Central memory CD8-positive, alpha-beta T cell (primary cell): ENCODE data around the gene KCNQ1OT1.

Source experiments
- ATAC-seq: fragments of 150-1000 bp; cut with Tn5 transposase; replicated peaks from 2 replicates; pipeline ENCODE4 v1.10.0; 2022; ENCODE audit warnings: mild to moderate bottlenecking, moderate FRiP score, moderate number of reproducible peaks; ENCODE audit not compliant: poor library complexity, severe bottlenecking; ENCODE audit errors: extremely low read depth
- DNase-seq, 2 donors: peaks; one replicate each; pipeline ENCODE4 v3.0.0; 2021; ENCODE audit warnings: low spot score in 2 of 2
- H3K27ac Mint-ChIP-seq: one replicate; pipeline ENCODE4 v1.8.0; 2022; ENCODE audit warnings: low read depth, mild to moderate bottlenecking, moderate library complexity, mixed read lengths
- H3K27me3 Mint-ChIP-seq: one replicate; pipeline ENCODE4 v1.8.0; 2022; ENCODE audit warnings: mixed read lengths
- H3K36me3 Mint-ChIP-seq: one replicate; pipeline ENCODE4 v1.8.0; 2022; ENCODE audit warnings: mild to moderate bottlenecking, moderate library complexity, mixed read lengths; ENCODE audit not compliant: insufficient read depth
- H3K4me1 Mint-ChIP-seq: one replicate; pipeline ENCODE4 v1.8.0; 2022; ENCODE audit warnings: mixed read lengths
- H3K4me3 Mint-ChIP-seq: one replicate; pipeline ENCODE4 v1.8.0; 2022; ENCODE audit warnings: mild to moderate bottlenecking, moderate library complexity, mixed read lengths
- H3K9me3 Mint-ChIP-seq: one replicate; pipeline ENCODE4 v1.8.0; 2022; ENCODE audit warnings: mixed read lengths

KCNQ1OT1 gene

GRCh38 chr11:2657697-2658284 lies 42.0 kb downstream of the KCNQ1OT1 start:
- H3K27ac Mint-ChIP-seq = no peak overlapping the region
- ATAC-seq (no peak), DNase-seq (no peak)
- H3K27me3 Mint-ChIP-seq = peaks cover 22% of the 10 kb centered on the region
- no peaks in the 10 kb centered on the region for H3K9me3 Mint-ChIP-seq
- H3K36me3 Mint-ChIP-seq = no peaks in the 10 kb centered on the region
- H3K4me3 Mint-ChIP-seq = no peak overlapping the region
- H3K4me1 Mint-ChIP-seq = no peaks in the 10 kb centered on the region

DNA sequence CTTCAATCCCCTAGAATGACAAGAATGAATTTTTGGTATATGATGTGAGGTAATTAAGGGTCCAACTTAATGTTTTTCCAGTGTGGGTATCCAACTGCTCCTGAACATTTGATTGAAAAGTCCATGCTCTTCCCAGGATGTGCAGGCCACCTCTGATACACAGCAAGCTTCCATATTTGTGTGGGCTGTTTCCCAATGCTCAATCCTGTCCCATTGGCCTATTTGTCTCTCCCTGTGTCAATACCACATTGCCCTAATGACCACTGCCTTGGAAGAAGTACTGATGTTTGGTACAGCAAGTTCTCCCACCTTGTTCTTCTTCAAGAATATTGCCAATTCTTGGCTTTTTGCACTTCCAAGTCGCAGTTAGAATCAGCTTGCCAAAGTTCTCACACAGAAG lies 42.9 kb downstream of the KCNQ1OT1 start:
- Mint-ChIP-seq H3K4me3 (no peak overlapping the region), H3K36me3 (no peaks in the 10 kb centered on the region), H3K27ac (no peak overlapping the region), H3K27me3 (peaks cover 29% of the 10 kb centered on the region), H3K4me1 (no peaks in the 10 kb centered on the region), H3K9me3 (no peaks in the 10 kb centered on the region)
- ATAC-seq (no peak), DNase-seq (no peak)

GRCh38 chr11:2655834-2656622 lies 43.8 kb downstream of the KCNQ1OT1 start:
- no peak overlapping the region for H3K4me3 Mint-ChIP-seq
- H3K27ac Mint-ChIP-seq = peak overlapping the region; percentile 32
- no peaks in the 10 kb centered on the region for H3K4me1 Mint-ChIP-seq
- no peaks in the 10 kb centered on the region for H3K36me3 Mint-ChIP-seq
- ATAC-seq = no peak
- H3K9me3 Mint-ChIP-seq = peaks cover 1% of the 10 kb centered on the region
- peaks cover 29% of the 10 kb centered on the region for H3K27me3 Mint-ChIP-seq
- DNase-seq = no peak

- no peak overlapping the region for H3K4me3 Mint-ChIP-seq
- peaks cover 29% of the 10 kb centered on the region for H3K27me3 Mint-ChIP-seq
- no peak for DNase-seq
- no peaks in the 10 kb centered on the region for H3K36me3 Mint-ChIP-seq
- peaks cover 8% of the 10 kb centered on the region for H3K9me3 Mint-ChIP-seq
- no peak overlapping the region for H3K27ac Mint-ChIP-seq
- no peak for ATAC-seq
- no peaks in the 10 kb centered on the region for H3K4me1 Mint-ChIP-seq
These were observed 44.6 kb downstream of the KCNQ1OT1 start for GRCh38 chr11:2655016-2655719.

- H3K36me3 Mint-ChIP-seq = no peaks in the 10 kb centered on the region
- H3K27me3 Mint-ChIP-seq = peaks cover 29% of the 10 kb centered on the region
These were observed 45.7 kb downstream of the KCNQ1OT1 start for GRCh38 chr11:2653930-2654739.

DNA sequence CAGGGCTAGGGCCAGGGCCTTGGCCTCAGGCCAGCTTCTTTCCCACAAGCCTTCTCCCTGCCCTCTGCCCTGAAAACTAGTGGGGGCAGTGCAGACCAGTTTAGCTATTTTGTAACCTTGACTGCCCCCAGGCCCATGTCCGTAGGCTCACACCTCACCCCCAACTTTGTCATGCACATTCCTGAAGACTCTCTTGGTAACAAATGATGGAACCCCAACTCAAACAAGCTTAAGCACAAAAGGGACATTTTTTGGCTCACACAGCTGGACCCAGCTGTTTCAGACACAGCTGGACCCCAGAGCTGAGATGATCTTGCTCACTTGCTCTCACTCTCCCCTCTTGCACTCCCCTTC lies 46.6 kb downstream of the KCNQ1OT1 start:
- H3K4me3 Mint-ChIP-seq = no peak overlapping the region
- no peak for DNase-seq
- H3K27me3 Mint-ChIP-seq = peaks cover 29% of the 10 kb centered on the region
- H3K36me3 Mint-ChIP-seq = no peaks in the 10 kb centered on the region
- peaks cover 21% of the 10 kb centered on the region for H3K9me3 Mint-ChIP-seq
- ATAC-seq = no peak
- H3K4me1 Mint-ChIP-seq = no peaks in the 10 kb centered on the region
- no peak overlapping the region for H3K27ac Mint-ChIP-seq

More at GRCh38 chr11:2653930-2654739, 45.7 kb downstream of the KCNQ1OT1 start:
- no peak for DNase-seq
- no peaks in the 10 kb centered on the region for H3K4me1 Mint-ChIP-seq
- no peak for ATAC-seq
- no peak overlapping the region for H3K27ac Mint-ChIP-seq
- H3K9me3 Mint-ChIP-seq = peaks cover 19% of the 10 kb centered on the region
- H3K4me3 Mint-ChIP-seq = no peak overlapping the region

- Mint-ChIP-seq H3K27me3 (peaks cover 32% of the 10 kb centered on the region), H3K27ac (no peak overlapping the region), H3K4me1 (no peaks in the 10 kb centered on the region), H3K4me3 (no peak overlapping the region), H3K36me3 (no peaks in the 10 kb centered on the region), H3K9me3 (peaks cover 24% of the 10 kb centered on the region)
- no peak for ATAC-seq
- DNase-seq = no peak
These were observed 47.2 kb downstream of the KCNQ1OT1 start for GRCh38 chr11:2652333-2653197.

DNA sequence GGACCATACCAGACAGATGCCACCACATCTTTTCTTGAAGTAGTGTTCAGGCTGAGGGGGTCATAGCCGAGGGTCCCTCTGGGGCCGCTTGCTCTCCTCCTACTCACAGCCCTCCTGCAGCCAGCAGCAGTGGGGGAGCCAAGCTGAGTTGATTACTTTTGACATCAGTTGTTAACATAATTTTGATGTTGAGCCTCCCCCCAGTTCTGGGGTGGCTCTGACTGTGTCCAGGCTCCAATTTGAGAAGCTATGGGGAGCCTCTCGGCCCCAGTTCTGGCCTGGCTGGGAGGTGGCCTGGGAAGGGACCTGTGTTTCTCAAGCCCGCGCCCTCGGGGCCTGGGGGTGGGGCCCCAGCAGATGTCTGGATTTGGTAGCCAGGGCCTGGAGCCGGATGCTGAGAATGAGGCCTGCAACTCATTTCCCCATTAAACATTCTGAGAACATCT lies 47.9 kb downstream of the KCNQ1OT1 start:
- DNase-seq (no peak), ATAC-seq (no peak)
- H3K4me3 Mint-ChIP-seq = no peak overlapping the region
- H3K9me3 Mint-ChIP-seq = peaks cover 31% of the 10 kb centered on the region
- H3K27ac Mint-ChIP-seq = no peak overlapping the region
- no peaks in the 10 kb centered on the region for H3K36me3 Mint-ChIP-seq
- H3K27me3 Mint-ChIP-seq = peaks cover 39% of the 10 kb centered on the region
- no peaks in the 10 kb centered on the region for H3K4me1 Mint-ChIP-seq

DNA sequence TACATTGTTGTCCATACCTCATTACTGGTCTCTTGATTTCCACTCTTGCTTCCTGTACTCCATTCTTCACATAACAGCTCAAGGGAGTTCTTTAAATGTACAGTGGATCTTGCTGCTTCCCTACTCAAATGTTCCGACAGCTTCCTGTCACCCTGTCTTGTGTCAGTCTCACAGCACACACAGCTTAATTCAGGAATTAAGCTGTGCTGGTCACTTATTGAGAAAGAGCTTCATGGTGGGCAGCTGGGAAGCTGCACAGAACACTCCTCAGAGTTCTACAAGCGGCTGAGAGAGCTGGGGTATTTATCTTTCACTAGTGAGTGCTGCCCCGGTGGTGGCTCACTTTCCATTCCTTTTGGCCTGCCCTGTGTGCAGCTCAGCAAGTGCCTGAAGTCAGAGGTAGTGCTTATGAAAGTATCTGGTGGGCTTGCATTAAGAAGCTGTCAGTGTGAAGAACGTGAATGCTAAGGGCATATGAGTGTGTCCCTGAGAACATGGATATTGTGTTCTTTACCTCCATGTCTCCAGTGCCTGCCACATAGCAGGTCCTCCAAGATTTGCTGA lies 48.7 kb downstream of the KCNQ1OT1 start:
- peaks cover 31% of the 10 kb centered on the region for H3K9me3 Mint-ChIP-seq
- no peak for ATAC-seq
- no peak for DNase-seq
- no peak overlapping the region for H3K27ac Mint-ChIP-seq
- H3K4me3 Mint-ChIP-seq = no peak overlapping the region
- no peaks in the 10 kb centered on the region for H3K4me1 Mint-ChIP-seq
- no peaks in the 10 kb centered on the region for H3K36me3 Mint-ChIP-seq
- peaks cover 37% of the 10 kb centered on the region for H3K27me3 Mint-ChIP-seq

DNA sequence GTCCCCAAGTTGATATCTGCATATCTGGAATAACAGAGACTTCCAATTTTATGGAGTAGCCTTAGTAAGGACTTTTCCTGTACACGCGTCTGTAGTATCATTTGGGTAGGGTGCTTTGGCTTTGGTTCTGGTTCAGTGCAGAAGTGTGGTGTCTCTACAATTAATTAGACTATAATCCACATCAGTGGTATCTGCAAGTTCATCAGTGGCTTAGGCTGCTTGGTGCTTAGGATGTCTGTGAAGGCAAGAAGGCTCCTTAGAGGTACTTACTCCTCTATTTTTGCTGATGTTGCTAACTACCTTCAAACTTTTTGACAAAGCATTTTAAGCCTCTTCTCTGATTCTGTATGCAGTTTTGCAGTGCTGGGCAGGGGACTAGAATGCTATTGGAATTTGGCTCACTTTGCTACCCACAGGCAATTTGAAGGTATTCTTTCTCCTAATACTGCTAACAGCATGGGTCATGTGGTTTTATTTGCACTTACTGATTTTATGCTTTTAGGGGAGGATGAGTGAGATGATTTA lies 49.4 kb downstream of the KCNQ1OT1 start:
- ATAC-seq = no peak
- Mint-ChIP-seq H3K9me3 (peaks cover 31% of the 10 kb centered on the region), H3K36me3 (no peaks in the 10 kb centered on the region)

DNA sequence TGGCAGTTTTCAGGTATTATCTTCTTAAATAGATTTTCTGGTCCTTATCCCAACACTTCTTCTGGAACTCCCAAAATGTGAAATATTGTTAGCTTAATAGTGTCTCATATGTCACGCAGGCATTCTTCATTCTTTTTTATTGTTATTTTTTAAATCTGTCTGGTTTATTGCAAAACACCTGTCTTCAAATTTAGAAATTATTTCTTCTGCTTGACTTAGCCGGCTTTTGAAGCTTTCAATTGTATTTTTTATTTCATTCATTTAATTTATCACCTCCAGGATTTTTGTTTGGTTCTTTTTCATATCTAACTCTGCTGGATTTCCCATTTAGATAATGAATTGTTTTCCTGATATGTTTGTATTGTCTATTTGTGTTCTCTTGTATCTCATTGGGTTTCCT lies 49.9 kb downstream of the KCNQ1OT1 start:
- peaks cover under 1% of the 10 kb centered on the region for H3K36me3 Mint-ChIP-seq
- H3K27me3 Mint-ChIP-seq = peaks cover 29% of the 10 kb centered on the region
- ATAC-seq = no peak
- no peak overlapping the region for H3K4me3 Mint-ChIP-seq
- H3K9me3 Mint-ChIP-seq = peaks cover 31% of the 10 kb centered on the region
- no peaks in the 10 kb centered on the region for H3K4me1 Mint-ChIP-seq
- DNase-seq = no peak
- H3K27ac Mint-ChIP-seq = no peak overlapping the region

More for the DNA sequence above, 49.4 kb downstream of the KCNQ1OT1 start:
- H3K27me3 Mint-ChIP-seq = peaks cover 30% of the 10 kb centered on the region
- H3K4me1 Mint-ChIP-seq = no peaks in the 10 kb centered on the region
- H3K27ac Mint-ChIP-seq = no peak overlapping the region
- no peak overlapping the region for H3K4me3 Mint-ChIP-seq
- no peak for DNase-seq
